Measurements from ENCODE around the gene TRIP13.
"Not testable (repeated sequence)": the region's sequence is repeated elsewhere in the genome, so short reads cannot be mapped to it uniquely, and the experiment has no call there.

The TRIP13 gene

DNA sequence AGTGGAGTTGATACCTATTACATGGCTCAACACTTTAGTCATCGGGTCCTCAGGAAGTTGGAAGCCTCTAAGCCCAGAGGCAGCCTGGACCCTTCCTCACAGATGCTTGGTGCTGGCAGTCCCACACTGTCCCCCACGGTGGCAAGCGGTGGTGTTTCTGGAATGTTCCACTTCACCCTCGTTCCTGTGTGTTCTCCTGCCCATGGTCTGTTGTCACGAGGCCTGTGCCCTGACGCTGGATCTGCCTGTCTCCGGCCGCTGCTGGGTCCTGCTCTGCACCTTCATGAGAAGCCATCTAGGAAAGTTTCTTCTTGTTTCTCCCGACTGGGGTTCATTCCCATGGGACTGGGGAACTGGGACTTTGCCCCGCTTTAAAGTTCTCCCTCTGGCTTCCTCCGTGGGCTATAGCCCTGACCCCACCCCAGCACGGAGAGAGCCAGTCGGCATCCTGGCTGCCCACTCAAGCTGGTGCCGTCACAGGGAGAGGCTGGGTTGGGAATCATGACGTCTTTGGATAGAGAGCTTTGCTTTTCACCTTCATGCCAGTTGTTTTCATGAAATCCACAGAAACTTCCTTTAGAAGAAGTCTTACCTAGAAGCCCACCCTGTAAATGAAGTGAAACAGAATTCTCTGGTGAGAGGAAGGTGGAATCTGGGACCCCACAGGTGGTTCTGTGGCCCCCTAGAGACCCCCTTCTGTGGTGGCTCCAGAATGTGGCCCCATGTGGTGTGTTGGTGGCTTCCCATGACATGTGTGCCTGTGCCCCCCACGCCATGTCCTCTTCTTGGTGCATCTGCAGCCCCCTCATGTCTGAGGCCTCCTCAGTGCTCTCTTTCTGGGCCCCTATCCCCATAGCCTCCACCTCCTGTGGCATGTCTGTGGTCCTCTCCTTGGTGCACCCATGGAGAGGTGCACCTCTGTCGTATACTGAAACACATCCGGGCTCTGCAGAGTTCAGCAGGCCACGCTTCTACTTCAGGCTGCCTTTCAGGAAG is 43.8 kb downstream of the TRIP13 start:
- no peaks in the 10 kb centered on the region for H3K36me3 ChIP-seq
- no peak overlapping the region for H3K27ac ChIP-seq
- peaks cover 9% of the 10 kb centered on the region for H3K9me3 ChIP-seq
- no peak overlapping the region for H3K4me2 ChIP-seq
- 0 out of 2 replicates have a peak, but pooled peaks cover 4% of the 10 kb centered on the region for H3K4me1 ChIP-seq
- H4K20me1 ChIP-seq: no peaks in the 10 kb centered on the region
- TF ChIP-seq Cebpa-rat (IDR thresholded peaks at IDR 0.05): no peak
- H3K9ac ChIP-seq: no peak overlapping the region
- H3K4me3 ChIP-seq: no peak overlapping the region
- peaks cover 6% of the 10 kb centered on the region; the same call in 1 of the 2 replicates for H3K27me3 ChIP-seq

DNA sequence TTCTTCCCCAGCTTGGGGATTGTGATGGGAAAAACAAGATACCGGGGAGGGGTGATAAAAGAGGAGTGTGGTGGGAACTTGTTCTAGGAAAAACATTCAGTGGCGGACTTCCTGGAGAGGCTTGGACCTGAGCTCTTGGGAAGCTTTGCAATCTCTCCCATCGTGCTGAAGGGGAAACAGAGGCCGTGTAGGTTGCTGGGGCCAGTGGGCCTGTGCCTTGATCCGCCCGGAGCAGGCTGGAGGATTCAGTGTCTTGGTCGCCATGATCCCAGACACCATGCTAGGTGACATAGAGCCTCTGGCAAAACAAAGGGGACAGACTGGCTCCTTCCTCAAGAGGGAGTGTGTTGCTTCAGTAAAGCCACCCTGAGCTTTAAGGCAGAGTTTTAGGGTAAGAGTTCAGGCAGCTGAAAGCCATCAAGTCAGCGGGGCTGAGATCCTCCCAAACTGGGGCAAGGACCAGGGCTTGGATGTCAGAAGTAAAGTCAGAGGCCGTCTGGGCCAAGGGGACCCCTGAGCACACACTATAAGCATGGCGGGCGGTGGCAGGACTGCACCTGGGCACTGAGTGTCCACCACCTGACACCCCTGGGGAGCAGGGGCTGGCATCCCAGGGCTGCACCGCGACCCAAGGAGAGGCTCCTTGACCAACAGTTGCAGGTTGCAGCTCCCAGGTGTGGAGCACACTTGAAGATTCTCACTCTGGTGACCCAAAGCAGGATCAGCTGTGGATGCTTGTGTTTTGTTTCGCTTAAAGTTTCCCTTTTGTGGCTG is 44.7 kb downstream of the TRIP13 start:
- H3K9me3 ChIP-seq: peaks cover 9% of the 10 kb centered on the region
- no peak overlapping the region for H3K4me3 ChIP-seq
- TF ChIP-seq Cebpa-rat (IDR thresholded peaks at IDR 0.05): no peak
- no peak overlapping the region for H3K4me2 ChIP-seq
- no peak overlapping the region for H3K27ac ChIP-seq
- no peak overlapping the region for H3K9ac ChIP-seq
- H3K27me3 ChIP-seq: peaks cover 10% of the 10 kb centered on the region
- no peaks in the 10 kb centered on the region for H4K20me1 ChIP-seq
- 0 out of 2 replicates have a peak, but pooled peaks cover 4% of the 10 kb centered on the region for H3K4me1 ChIP-seq
- H3K36me3 ChIP-seq: no peaks in the 10 kb centered on the region

GRCh38 chr5:939368-939767 is 46.7 kb downstream of the TRIP13 start:
- H3K4me3 ChIP-seq: no peak overlapping the region
- H4K20me1 ChIP-seq: 0 out of 2 replicates have a peak, but pooled peaks cover 5% of the 10 kb centered on the region
- H3K9ac ChIP-seq: no peak overlapping the region
- peaks cover 20% of the 10 kb centered on the region for H3K4me1 ChIP-seq
- peaks cover 2% of the 10 kb centered on the region for H3K9me3 ChIP-seq
- no peak overlapping the region for H3K27ac ChIP-seq
- H3K36me3 ChIP-seq: no peaks in the 10 kb centered on the region
- peaks cover 25% of the 10 kb centered on the region for H3K27me3 ChIP-seq
- no peak for TF ChIP-seq Cebpa-rat (IDR thresholded peaks at IDR 0.05)
- no peak overlapping the region for H3K4me2 ChIP-seq

- H3K9ac ChIP-seq, H3K4me2 ChIP-seq, H3K27ac ChIP-seq, H3K36me3 ChIP-seq, H3K4me3 ChIP-seq, H3K9me3 ChIP-seq: not testable (repeated sequence)
- Histone ChIP-seq H3K27me3 (peaks cover 37% of the 10 kb centered on the region), H4K20me1 (peaks cover 13% of the 10 kb centered on the region; the same call in 1 of the 2 replicates), H3K4me1 (peaks cover 22% of the 10 kb centered on the region)
These were observed 48.1 kb downstream of the TRIP13 start for GRCh38 chr5:940741-941140.

DNA sequence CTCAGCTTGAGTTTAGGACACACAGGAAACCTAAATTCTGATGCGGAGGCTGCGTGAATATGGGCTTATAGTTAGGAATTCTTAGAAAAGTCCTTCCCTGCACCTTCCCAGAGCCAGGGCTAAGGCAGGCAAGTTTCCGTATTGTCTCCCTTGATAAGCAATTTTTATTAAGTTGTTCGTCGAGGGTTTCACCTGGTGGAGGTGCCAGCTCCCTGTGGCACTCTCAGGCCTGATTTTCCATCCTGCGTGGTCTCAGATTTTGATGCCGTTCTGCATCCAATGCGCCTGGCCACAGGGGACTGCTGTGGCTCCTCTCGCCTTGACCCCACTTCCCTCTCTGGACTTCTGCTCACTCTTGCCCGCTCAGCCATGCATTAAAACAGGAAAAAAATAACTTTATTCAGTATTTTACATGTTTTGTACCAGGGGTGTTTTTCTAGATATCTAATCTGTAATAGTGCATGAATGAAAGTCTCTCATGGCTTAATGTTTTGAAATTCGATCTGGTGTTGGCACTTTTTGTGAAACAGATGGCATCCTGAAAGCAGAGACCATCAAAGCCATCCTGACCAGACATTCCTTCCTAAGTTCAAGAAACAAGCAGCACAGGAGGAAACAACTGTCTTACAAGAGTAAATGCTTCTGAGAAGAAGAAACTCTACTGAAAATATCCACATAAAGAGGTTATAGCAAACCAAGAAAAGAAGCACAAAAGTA is 50.7 kb downstream of the TRIP13 start:
- Histone ChIP-seq H3K4me2 (peak overlapping the region; percentile 64), H3K9ac (no peak overlapping the region), H3K9me3 (no peaks in the 10 kb centered on the region), H4K20me1 (peaks cover 39% of the 10 kb centered on the region), H3K27ac (no peak overlapping the region), H3K4me3 (no peak overlapping the region), H3K27me3 (peaks cover 59% of the 10 kb centered on the region), H3K36me3 (no peaks in the 10 kb centered on the region), H3K4me1 (peaks cover 44% of the 10 kb centered on the region)
- no peak for TF ChIP-seq Cebpa-rat (IDR thresholded peaks at IDR 0.05)

GRCh38 chr5:943918-944620 is 51.4 kb downstream of the TRIP13 start:
- Histone ChIP-seq H3K9me3 (no peaks in the 10 kb centered on the region), H3K4me2 (peak overlapping the region; percentile 64), H3K27me3 (peaks cover 66% of the 10 kb centered on the region), H3K4me1 (peaks cover 51% of the 10 kb centered on the region), H4K20me1 (peaks cover 46% of the 10 kb centered on the region), H3K27ac (no peak overlapping the region), H3K9ac (no peak overlapping the region), H3K4me3 (no peak overlapping the region), H3K36me3 (no peaks in the 10 kb centered on the region)
- TF ChIP-seq Cebpa-rat (IDR thresholded peaks at IDR 0.05): no peak

DNA sequence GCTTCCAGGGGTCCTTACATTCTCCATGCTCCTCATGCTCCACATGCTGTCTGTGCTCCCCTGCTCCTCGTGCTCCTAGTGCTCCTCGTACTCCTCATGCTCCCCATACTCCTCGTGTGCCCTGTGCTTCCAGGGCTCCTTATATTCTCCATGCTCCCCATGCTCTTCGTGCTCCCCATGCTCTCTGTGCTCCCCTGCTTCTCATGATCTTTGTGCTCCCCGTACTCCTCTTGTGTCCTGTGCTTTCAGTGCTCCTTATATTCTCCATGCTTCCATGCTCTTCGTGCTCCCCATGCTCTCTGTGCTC is 51.9 kb downstream of the TRIP13 start:
- no peak for TF ChIP-seq Cebpa-rat (IDR thresholded peaks at IDR 0.05)
- Histone ChIP-seq H3K9ac (no peak overlapping the region), H3K27ac (no peak overlapping the region), H4K20me1 (peaks cover 48% of the 10 kb centered on the region), H3K4me1 (peaks cover 51% of the 10 kb centered on the region), H3K4me3 (no peak overlapping the region), H3K4me2 (no peak overlapping the region), H3K27me3 (peaks cover 67% of the 10 kb centered on the region), H3K9me3 (no peaks in the 10 kb centered on the region), H3K36me3 (no peaks in the 10 kb centered on the region)

- H3K4me3 ChIP-seq: no peak overlapping the region
- H3K27ac ChIP-seq: no peak overlapping the region
- no peak overlapping the region for H3K4me2 ChIP-seq
- peaks cover 51% of the 10 kb centered on the region for H3K4me1 ChIP-seq
- peaks cover 72% of the 10 kb centered on the region for H3K27me3 ChIP-seq
- H4K20me1 ChIP-seq: peaks cover 48% of the 10 kb centered on the region
- no peak for TF ChIP-seq Cebpa-rat (IDR thresholded peaks at IDR 0.05)
- H3K36me3 ChIP-seq: no peaks in the 10 kb centered on the region
- no peak overlapping the region for H3K9ac ChIP-seq
- peaks cover 3% of the 10 kb centered on the region; the same call in 1 of the 2 replicates for H3K9me3 ChIP-seq
These were observed 52.5 kb downstream of the TRIP13 start for GRCh38 chr5:944992-945685.
